Measurements from ENCODE around the gene HBS1L.

GRCh38 chr6:134920422-134920821 lies 134.2 kb downstream of the HBS1L start:
- no peak for TF ChIP-seq ZNF175 (CRISPR knock-in tag; IDR thresholded peaks at IDR 0.05; ENCODE audit: low read depth)
- TF ChIP-seq BHLHE40 (IDR thresholded peaks at IDR 0.05; ENCODE audit: low read length): no peak
- no peak for TF ChIP-seq CTCF (IDR thresholded peaks at IDR 0.05 in 2 of 3, conservative IDR thresholded peaks at IDR 0.05 in 1 of 3; ENCODE audit: insufficient read depth in 2 of 3, low read depth in 1 of 3, low read length in 3 of 3)
- no peak for TF ChIP-seq FOSL1 (tag; conservative IDR thresholded peaks at IDR 0.05)
- TF ChIP-seq GMEB1 (CRISPR knock-in tag; IDR thresholded peaks at IDR 0.05): no peak
- no peak for TF ChIP-seq EZH2 (IDR thresholded peaks at IDR 0.05; ENCODE audit: borderline replicate concordance, low read depth, low read length)
- TF ChIP-seq MBD1 (CRISPR knock-in tag; IDR thresholded peaks at IDR 0.05): no peak
